COLO829 (cell line): ENCODE measurements around the gene WNT16.

ENCODE experiments used
- DNase-seq: peaks from one replicate; pipeline ENCODE4 v3.0.0; 2012; ENCODE audit warnings: low spot score

The WNT16 gene

DNA sequence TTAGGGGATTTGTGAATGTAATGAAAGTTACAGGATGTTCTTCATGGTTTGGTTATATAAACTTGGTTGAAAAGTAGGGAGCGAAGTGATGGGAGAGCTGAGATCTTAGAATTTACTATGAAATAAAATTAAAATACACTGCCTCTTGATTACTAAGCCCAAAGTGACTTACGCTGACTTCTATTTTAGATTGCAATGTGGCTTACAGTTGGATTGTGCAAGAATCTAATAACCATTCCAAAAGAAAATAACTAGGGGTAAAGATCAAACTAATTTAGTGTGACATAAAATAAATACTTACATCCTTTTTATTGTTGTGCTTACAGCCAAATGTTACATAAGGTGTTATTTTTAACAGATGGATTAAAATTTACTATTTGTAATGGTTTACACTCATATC, 15.3 kb downstream of the WNT16 start:
- no peak for DNase-seq

DNA sequence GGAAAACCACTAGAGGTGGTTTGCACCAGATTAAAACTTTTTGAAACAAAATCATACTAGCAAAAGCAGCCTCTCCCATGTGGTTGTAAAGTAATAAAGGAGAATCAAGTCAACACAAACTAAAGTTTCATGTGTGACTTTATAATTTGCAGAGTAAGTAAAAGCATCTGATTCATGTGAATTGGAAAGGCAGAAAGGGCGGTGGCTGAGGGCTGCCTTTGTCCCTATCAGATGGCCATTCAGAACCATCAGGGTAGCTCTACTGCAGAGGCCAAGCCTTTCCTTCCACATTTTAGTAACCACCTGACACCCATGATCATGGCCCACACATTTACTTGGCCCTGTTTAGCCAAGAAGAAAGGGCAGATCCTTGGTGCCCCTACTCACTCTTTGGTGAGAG, 15.7 kb downstream of the WNT16 start:
- DNase-seq, result no peak

DNA sequence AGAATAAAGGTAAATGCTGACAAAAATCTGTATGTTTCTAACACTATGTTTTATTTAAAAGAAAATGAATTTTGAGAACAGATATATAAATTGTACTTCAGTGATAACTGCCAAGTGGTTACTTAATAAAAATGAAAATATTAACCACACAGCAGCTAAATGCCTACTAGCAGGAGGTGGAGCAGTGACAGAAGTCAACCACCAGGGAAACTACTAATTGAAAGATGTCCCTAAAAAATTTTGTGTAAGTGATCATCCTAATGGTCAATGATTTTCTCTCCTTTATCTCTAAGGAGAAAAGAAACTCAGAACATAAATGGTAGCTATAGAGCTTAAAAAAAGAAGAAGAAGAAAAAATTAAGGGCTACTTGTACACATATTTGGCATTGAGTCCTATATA, 22.9 kb downstream of the WNT16 start:
- no peak for DNase-seq

DNA sequence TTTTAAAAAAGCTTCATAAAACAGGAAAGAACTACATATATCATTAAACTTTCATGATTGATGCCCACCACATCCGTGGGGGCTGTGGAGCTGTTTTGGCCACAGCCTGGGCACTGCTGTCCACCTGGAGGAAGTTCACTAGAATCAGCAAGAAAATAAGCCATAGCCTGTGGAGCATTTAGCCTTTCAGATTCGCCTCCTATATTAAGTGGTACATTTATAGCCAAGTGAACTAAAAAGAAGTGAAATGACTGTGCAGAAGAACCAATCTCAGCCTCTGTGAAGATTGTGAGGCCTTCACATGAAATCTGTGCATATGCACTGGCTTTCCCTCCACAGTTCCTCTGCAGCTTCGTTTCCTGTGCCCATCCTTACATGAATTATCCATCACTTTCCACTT, 23.5 kb downstream of the WNT16 start:
- no peak for DNase-seq

DNA sequence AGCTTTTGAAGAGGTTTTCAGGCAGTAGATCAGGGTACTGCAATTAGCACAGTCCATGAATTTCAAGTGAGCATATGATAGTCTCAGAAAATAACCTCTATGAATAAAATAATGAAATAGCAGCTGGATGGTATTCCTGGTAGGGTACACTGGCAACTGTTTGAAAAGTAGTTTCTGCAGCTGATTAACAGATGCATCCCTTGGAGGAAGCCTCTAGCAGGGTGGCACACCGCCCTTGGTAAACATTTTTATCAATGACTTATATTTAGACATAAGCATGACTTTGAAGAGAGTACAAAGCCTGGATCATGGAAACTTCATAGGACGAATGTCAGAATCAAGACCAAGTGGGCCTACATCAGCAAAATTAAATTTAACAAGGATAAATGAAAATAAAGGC, 26.8 kb downstream of the WNT16 start:
- DNase-seq, result no peak

DNA sequence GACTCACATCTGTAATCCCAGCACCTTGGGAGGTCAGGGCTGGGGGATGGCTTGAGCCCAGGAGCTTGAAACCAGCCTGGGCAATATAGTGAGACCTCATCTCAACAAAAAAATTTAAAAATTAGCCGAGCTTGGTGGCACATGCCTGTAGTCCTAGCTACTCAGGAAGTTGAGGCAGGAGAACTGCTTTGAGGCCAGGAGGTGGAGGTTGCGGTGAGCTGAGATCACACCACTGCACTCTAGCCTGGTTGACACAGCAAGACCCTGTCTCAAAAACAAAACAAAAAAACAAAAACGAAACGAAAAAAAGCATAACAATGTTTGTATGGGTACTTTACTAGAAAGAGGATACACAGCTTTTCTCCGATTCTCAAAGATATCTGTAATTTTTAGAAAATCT, 31.8 kb downstream of the WNT16 start:
- DNase-seq, result no peak

DNA sequence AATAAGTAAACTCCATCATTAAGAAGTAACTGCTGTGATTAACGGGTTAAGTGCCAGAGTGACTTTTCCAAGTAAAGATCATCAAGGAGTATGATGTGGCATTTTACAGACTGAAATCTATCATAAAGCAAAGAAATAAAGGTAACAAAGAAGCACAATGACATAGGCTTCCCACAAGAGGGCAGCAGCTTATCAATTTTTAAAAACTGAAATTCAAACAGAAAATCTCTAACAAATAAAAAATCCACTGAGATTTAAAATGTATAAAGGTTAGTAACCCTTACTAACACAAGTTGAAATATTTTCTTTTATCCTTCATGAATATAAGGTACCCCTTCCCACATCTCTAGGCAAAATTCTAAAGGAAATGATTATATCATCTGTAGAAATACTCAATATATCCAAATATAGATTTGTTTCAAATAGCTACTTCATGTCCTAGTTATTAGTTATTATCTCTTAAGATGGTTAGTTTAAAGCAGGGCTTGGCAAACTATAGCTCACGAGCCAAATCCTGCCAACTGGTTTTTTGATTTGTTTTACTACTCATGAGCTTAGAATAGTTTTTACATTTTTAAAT, 38.1 kb downstream of the WNT16 start:
- DNase-seq, result peak; percentile 47

DNA sequence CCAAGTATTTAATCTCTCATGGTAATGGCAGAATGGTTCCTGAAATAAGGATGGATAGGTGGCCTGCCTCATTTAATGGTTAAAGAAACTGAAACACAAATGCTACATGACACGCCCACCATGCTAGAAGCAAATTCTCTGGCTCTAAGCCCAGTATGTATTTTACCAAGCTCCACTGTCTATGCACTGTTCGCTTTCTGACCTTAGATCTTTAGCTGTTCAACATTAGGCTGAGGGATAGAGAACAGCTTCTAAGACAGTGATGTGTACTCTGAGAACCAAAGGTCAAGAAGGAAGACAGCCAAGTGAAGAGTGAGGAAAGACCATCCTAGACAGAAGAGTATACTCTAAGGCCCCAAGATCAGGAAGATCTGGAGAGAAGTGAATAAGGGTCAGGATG, 40.7 kb downstream of the WNT16 start:
- no peak for DNase-seq

DNA sequence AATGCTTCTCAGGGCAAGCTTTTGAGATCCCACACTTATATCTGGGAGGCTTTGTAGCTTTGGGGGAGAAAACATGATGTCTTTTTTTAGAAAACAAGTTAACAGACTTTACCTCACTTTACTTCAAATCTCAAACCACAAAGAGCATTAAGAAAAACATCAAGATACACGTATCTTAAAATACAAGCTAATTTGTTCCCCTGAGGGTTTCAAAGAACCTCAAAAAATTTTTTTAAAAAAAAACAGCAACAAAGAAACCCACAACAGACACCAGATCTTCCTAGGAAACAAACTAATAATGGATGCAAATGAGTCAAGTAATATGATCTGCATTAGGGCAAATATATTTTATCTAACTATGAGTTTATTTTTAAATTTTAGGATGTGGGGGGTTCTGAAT, 42.6 kb downstream of the WNT16 start:
- DNase-seq, result no peak

DNA sequence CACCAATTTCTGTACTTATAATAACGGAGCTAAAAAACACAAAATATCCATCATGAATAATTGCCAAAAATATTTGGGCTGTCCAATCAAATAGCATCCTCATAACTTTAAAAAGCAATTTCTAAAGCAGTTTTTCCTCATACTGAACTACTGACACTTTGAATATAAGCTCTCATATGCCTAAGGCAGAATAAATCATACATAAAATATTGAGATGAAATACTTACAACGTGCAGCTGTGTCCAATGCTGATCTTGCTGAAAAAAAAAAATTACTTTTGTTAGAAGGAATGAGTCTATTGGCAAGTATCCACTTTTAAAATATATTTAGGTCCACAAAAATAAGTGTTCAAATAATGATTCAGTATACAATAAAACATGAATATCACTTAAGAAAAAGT, 43.1 kb downstream of the WNT16 start:
- no peak for DNase-seq

DNA sequence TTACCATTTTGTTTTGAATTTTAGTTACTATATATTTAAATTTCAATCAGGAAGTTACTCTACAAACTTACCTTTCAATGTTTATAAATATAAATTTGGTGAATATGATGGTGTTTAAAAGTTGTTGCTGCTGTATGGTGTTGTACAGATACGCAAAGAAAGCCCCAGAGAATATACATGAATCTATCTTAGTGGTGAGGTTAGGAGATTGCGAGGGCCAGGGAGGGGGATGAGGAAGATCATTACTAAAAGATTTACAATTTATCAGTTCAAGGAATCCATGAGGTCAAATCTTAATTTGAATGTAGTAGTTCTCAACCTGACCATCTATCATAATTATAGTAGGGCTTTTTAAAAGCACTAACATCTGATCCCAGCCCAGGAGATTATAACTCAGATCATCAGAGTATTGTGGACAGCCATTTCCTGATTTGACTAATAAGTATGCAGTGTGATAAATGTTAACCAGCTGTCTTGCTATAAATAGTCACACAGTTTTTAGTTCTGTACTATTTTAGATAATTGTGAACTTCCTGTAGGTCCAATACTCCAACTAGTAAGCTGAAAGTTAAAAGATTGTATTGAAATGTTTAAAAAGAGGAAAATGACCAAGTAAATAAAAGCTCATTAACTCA, 43.7 kb downstream of the WNT16 start:
- DNase-seq, result no peak

DNA sequence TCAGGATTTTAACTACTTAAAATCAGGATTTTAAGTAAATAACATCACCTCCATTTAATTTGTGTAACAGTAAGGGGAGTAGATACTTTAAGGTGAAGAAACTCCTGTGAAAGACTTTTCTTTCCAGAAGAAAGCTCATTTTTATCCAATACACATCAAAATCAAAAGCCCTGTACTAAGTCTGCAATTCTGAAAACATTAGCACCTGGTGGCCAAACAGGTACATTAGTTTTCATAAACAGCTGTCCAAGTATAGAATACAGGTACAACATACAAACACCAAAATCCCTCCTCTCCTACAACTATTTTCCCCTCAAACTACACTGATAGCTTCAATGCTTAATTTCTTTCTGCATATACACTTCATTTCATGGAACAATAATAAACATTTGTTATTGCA, 44.4 kb downstream of the WNT16 start:
- DNase-seq, result no peak

DNA sequence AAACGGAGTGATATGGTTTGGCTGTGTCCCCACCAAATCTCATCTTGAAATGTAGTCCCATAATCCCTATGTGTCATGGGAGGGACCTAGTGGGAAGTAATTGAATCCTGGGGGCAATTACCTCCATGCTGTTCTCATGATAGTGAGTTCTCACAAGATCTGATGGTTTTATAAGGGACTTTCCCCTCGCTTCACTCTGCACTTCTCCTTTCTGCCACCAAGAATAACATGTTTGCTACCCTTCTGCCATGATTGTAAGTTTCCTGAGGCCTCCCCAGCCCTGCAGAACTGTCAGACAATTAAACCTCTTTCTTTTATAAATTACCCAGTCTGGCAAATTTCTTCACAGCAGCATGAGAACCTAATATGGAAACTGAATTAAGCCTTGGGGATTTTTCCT, 48.2 kb downstream of the WNT16 start:
- DNase-seq, result no peak

DNA sequence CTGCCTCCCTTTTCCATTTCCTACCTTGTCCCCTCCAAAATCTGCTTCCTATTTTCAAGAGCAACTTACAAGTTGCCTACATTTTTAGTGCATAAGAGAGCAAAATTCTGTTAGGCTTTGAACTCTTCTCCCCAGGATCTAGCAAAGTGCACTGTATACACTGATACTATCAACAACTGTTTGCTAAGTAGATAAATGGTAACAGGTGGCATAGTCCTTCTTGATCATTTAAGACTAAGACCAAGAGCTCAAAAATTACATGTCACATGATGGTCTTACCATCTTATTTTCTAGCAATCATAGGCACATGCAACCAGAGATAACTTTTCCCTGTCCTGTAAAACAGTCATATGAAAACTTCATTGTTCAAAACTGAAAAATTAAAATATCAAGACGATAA, 51.1 kb downstream of the WNT16 start:
- DNase-seq, result no peak

DNA sequence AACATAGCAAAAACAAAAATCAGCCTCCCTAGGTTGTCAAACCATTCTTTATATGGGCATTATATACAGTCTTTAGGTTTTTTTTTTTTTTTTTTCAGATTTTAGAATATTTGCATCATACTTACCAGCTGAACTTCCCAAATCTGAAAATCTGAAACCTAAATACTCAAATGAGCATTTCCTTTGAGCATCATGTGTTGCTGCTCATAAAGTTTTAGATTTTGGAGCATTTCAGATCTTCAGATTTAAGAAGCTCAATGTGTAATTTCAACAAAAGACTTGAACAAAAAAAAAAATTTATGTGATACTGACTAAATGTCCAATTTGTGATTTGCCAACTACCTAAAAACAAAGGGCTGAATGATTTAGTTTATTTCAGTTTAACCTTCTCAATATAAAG, 53.7 kb downstream of the WNT16 start:
- DNase-seq, result no peak

DNA sequence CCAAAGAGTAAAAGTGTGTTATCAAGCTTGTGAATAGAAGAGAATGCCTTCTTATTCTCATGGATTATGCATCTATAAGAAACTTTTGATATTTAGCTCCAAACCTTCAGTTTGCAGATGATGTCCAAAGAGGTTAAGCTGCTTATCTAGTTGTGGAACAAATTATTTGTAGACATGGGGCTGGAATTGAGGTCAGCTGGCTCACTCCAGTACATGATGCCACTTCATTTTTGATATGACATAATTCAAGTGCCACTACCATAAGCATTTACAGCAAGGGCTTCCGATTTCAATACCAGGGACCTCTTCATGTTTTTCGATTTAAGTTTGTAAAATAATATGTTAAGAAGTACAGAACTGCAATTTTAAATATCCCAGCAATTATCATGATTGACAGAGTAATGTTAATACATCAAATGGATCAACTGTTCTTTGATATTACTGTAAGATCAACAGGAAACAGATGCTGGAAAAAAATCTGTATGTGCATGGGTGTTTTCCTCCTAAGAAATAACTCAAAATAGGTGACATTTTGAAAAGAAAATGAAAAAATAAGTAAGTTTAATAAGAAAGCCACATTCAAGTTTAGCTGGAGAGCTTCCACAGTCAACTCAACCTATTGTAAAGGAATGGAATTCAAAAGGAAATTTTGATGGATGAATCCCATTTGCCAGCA, 54.6 kb downstream of the WNT16 start:
- DNase-seq, result no peak

DNA sequence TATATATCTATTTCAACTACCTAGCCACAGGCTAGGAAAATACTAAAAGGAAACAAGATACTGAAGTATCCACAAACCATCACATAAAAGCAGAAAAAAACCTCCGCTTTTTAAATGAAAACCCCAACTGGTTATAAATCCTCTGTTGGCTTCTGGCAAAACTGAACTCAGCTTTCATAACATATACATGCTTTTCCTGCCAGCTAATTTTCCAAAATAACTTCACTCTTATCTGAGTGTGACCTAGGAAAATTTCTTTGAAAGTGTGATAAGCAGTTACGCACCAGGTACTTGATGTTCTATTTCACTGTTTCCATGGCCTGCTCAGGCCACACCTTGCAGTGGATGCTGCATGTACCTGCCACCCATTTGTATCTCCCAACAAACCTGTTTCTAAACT, 55.5 kb downstream of the WNT16 start:
- DNase-seq, result no peak

DNA sequence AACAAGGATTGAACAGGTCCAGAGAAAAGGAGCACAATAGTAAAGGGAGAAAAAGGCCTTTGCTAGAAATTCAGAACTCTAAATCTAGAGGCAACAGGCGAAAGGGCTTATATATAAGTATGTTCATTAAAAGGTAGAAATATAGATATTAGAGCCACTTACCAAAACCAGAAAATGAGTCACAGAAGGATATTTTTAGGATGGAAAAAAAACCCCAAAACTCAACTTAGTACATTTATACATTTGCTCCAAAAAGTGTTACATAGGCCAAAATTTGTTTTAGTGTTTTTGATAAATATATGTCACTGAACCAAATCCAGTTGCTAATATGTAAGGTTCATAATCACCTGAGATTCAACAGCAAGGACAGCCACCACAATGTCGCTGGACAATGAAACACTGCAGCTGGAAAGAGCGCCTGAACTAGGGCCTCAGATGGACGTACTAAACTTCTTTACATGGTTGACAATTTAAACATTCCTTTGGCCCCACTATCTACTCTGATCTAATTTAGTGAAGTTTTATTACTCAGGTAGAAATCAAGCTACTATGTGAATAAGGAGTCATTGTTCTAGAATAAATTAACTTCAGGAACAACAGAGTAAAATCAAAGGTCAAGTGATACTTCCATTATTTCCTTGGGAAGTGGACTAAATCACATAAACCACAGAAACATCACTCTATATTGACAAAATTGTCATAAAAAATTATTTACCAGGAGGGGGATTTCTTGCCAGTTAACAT, 56.4 kb downstream of the WNT16 start:
- no peak for DNase-seq

DNA sequence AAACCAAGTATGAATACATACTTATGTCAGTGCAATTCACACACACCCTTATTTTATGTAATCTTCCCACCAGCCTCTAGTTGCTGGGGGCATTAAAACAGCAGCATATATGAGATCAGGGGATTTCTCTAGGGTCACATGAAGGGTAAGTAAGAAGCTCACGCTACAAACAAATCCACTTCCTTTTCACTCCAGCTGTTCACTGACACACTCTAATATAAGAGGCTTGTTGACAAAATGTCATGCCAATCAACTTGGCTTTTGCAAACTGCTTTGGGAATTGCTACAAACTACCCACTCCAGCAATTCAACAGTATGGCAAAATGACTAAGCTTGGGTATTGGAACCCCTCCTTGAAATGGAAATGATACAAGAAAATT, 57.0 kb downstream of the WNT16 start:
- no peak for DNase-seq

DNA sequence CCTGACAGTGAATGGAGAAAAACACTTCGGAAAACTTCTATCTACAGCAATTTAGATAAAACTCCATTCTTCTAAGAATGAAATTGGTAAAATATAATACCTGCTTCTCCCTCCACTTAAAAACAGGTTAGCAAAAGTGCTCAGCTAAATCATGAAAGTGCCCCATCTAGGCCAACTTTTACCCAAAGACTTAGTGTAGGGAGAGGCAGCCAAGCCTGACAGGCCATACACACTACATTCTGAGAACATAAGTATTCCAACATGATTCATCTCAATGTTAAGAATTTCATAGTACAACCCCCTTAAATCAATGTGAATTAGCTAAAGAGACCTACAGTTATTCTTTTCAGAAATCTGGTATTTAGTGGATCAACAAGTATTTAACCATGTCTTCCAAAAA, 60.1 kb downstream of the WNT16 start:
- DNase-seq, result no peak

DNA sequence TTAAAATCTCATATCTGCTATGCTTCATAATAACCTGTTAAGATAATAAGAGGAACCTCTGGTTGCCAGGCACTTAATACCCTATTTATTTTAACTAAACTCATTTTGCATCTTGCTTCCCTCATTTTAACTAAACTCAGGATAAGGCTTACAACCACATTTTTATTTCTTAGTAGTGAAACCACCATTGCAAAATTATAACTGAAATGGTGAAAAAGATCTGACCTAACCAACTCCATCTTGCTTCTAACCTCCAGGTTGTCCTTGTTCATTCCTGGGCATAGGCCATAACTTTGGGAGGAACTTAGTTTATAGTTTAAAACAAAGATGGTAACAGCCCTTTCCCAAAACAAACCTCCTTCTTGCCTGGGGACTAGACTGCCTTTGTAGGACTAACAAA, 61.3 kb downstream of the WNT16 start:
- no peak for DNase-seq

DNA sequence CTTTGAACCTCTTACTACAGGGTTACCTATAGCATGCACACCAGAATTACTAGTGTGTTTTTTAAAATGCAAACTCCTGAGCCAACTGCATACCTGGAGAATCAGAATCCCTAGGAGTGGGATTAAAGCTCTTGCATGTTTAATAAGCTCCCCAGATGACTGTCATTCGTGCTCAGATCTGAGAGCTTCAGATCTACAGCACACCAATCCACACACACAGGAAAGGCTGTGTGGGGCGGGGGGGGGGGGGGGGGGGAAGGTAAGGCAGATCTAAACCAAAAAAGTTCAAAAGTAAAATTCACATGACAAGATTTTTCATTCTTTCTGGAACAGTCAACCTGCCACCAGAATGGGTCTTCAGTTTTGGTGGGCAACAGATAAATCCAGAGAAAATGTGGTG, 61.8 kb downstream of the WNT16 start:
- DNase-seq, result no peak
